Effector memory CD4-positive, alpha-beta T cell (primary cell): ENCODE measurements around the gene TBC1D24.
A peak's percentile ranks its signal among the peaks of the same experiment; 100 is the strongest.
"Not testable (repeated sequence)": the region's sequence is repeated elsewhere in the genome, so short reads cannot be mapped to it uniquely, and the experiment has no call there.

ENCODE experiments used
- DNase-seq, 3 donors: peaks; one replicate each; pipeline ENCODE4 v3.0.0-alpha.2; 2020
- H3K27ac ChIP-seq: 2 replicates; pipeline ENCODE4 v1.7.0; 2013; ENCODE audit warnings: mild to moderate bottlenecking, low read length, moderate library complexity; ENCODE audit not compliant: insufficient read depth, poor library complexity, severe bottlenecking
- H3K27me3 ChIP-seq: replicated peaks from 2 replicates; pipeline ENCODE4 v1.7.0; 2013; ENCODE audit warnings: mild to moderate bottlenecking, low read length; ENCODE audit not compliant: insufficient read depth, control insufficient read depth, poor library complexity, severe bottlenecking
- H3K36me3 ChIP-seq: 2 replicates; pipeline ENCODE4 v1.7.0; 2013; ENCODE audit warnings: mild to moderate bottlenecking, low read length, moderate library complexity; ENCODE audit not compliant: control insufficient read depth, insufficient read depth
- H3K4me1 ChIP-seq: 2 replicates; pipeline ENCODE4 v1.7.0; 2013; ENCODE audit warnings: low read length, mild to moderate bottlenecking; ENCODE audit not compliant: control insufficient read depth, insufficient read depth, poor library complexity, severe bottlenecking
- H3K4me3 ChIP-seq: 2 replicates; pipeline ENCODE4 v1.7.0; 2013; ENCODE audit warnings: low read length, low read depth, mild to moderate bottlenecking; ENCODE audit not compliant: insufficient read depth, poor library complexity, severe bottlenecking
- H3K9me3 ChIP-seq: 2 replicates; pipeline ENCODE4 v1.7.0; 2013; ENCODE audit warnings: mild to moderate bottlenecking, low read length, moderate library complexity; ENCODE audit not compliant: control insufficient read depth

The TBC1D24 gene

DNA sequence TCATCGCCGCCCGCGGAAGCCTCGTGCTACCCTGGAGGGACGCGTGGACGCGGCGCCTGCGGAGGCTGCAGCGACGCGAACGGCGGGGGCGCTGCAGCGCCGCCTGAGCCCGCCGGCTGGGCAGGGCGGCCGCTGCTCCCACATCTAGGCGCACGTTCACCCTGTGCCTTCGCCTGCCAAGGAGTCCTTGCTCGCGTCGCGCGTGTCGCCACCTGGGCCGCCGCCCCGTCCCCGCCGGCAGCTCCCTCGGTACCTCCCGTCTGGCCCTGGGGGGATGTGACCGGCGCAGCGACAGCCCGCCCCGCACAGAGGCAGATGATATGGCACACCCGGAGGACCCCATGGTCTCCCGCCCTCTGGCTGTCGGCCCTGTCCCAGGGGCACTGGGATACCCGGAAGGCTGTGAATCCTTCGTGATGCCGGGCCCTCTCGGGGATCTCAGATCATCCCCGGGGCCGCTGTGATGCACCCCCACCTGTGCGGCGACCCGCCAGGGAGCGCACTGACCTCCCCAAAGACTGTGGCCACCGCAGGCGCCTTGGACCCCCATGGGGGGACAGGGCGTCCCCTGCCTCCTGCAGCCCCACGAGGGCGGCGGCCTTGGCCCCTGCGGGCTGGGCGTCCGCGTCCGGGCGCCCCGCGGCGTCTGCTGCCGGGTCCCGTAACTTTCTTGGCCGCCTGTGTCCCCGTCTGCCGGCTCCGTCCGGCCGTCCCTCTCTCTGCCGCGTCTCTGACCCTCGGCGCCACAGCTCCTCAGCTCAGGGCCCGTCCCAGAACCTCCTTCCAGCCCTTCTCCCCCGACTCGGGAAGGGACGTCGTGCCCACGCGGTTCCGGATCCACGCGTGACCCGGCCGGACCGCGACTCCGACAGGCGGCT is 689 bp upstream of the TBC1D24 start:
- Histone ChIP-seq H3K27ac (peak overlapping the region; percentile 11), H3K4me1 (peaks cover 31% of the 10 kb centered on the region), H3K27me3 (peaks cover 36% of the 10 kb centered on the region), H3K9me3 (no peaks in the 10 kb centered on the region), H3K4me3 (peak overlapping the region; percentile 74), H3K36me3 (no peaks in the 10 kb centered on the region)
- DNase-seq, result peak; percentile 22 to 47 (median 38)

DNA sequence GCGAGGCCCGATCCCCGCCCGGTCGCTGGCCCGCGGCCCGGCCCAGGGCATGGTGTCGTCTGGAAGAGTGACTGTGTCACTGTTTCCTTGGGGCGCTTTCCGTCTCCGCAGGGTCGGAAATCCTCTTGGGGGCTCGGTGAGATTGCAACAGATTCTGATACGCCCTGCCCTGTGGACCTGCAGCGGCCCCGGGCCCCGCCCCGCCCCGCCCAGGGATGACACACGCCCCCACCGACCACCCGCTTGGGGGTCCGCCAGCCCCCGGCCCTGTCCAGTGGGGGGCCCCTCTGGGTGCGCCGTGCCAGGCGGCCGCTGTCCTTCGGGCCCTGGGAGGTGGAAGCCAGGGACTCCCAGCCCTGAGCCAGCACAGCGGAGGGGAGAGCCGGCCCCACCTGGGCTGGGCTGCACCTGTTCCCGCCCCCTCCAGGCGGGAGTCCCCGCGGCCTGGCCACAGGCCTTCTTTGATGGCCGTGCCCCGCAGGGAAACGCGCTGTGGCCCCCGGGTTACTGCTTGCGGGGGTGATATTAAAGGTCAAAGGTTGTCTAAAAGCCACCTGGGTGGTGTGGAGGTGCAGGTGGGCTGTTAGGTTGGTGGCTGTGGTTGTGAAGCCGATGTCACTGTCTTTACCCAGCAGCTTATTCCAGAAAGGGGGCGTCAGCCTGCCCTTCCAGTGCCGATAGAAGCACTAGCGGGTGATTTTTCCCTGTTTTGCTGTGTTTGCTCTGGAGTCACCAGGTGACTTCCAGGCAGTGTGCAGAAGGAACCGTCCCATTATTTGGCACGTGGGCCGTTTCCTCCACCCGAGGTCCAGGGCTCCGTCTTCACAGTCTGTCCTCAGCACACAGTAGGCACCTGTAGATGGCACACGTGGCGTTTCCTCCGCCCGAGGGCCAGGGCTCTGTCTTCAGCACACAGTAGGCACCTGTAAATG is 752 bp downstream of the TBC1D24 start:
- Histone ChIP-seq H3K4me3 (peak overlapping the region; percentile 46), H3K36me3 (no peaks in the 10 kb centered on the region), H3K27me3 (peaks cover 22% of the 10 kb centered on the region), H3K4me1 (peaks cover 31% of the 10 kb centered on the region), H3K27ac (no peak overlapping the region), H3K9me3 (no peaks in the 10 kb centered on the region)
- peak in 1 of 3 donors; percentile 8 for DNase-seq

DNA sequence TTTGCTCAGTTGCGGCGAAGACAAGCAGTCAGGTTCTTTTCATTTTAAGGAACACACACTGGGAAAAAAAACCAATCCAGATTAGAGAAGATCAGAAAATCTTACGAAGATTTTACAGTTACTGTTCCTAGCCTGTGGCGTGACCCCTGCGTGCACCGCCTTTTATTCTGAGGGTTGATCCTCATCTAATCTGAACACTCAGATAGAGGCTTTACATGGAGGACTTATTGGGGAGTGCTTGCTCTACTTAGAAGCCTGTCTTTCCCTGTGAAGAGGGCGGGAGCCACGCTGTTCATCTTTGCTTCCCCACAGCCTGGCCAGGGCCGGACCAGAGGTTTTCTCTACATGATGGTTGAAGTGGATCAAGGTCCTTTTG is 1.4 kb downstream of the TBC1D24 start:
- no peak for DNase-seq
- Histone ChIP-seq H3K27ac (no peak overlapping the region), H3K27me3 (peaks cover 16% of the 10 kb centered on the region), H3K36me3 (no peaks in the 10 kb centered on the region), H3K9me3 (no peaks in the 10 kb centered on the region), H3K4me3 (no peak overlapping the region), H3K4me1 (peaks cover 25% of the 10 kb centered on the region)

DNA sequence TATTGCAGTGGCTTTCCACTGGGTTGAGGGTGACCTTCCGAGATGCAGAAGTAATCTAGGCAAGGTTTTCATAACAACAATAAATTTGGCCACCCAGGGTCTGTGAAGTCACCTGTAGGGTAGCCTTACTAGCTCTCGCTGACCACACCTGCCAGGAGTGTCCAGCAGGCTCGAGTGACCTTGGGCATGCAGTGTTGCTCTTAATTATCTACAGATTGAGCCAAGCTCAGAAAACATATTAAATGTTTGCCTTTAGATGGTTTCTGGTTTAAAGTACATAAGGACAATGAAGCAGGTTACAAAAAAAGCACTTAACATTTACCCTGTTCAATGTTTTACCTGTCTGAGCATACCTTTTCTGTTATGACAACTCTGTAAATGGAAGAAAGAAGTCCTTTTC is 1.8 kb downstream of the TBC1D24 start:
- Histone ChIP-seq H3K4me1 (peaks cover 21% of the 10 kb centered on the region), H3K4me3 (no peak overlapping the region), H3K36me3 (no peaks in the 10 kb centered on the region), H3K27me3 (peaks cover 11% of the 10 kb centered on the region), H3K27ac (no peak overlapping the region), H3K9me3 (no peaks in the 10 kb centered on the region)
- no peak for DNase-seq

DNA sequence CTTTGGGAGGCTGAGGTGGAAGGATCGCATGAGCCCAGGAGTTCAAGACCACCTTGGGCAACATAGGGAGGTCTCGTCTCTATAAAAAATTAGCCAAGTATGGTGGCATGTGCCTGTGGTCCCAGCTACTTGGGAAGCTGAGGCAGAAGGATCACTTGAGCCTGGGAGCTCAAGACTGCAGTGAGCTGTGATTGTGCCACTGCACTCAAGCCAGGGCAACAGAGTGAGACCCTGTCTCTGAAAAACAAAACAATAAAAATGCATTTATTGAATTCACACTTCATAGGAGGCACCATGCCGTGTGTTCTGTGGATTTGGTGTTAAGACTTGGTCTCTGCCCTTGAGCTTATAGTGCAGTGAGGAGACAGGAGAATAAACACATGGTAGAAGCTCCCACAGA is 2.4 kb downstream of the TBC1D24 start:
- Histone ChIP-seq H3K27ac (no peak overlapping the region), H3K27me3 (peaks cover 6% of the 10 kb centered on the region), H3K36me3 (no peaks in the 10 kb centered on the region), H3K4me3 (no peak overlapping the region), H3K4me1 (peaks cover 17% of the 10 kb centered on the region), H3K9me3 (no peaks in the 10 kb centered on the region)
- no peak for DNase-seq

DNA sequence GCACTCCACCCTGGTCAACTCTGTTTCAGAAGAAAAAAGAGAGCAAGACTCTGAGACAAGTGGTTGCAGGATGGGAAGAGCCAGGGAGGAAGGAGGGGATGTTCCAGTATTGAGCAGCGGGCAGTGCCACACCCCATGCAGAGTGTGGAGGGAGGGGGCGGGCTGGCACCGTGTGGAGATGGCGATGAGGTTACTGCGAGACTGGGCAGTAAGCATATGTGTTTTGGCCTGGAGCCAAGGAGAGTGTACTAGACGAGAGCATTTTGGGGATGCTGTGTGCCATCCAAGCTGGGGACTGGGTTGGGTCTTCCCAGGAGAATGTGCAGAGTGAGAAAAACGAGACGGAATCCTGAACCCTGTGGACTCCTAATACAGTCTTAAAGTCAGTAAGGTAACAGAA is 3.4 kb downstream of the TBC1D24 start:
- no peak overlapping the region for H3K4me3 ChIP-seq
- DNase-seq, result no peak
- peaks cover 15% of the 10 kb centered on the region for H3K4me1 ChIP-seq
- H3K36me3 ChIP-seq, result no peaks in the 10 kb centered on the region
- no peaks in the 10 kb centered on the region for H3K27me3 ChIP-seq
- no peak overlapping the region for H3K27ac ChIP-seq
- H3K9me3 ChIP-seq, result no peaks in the 10 kb centered on the region

DNA sequence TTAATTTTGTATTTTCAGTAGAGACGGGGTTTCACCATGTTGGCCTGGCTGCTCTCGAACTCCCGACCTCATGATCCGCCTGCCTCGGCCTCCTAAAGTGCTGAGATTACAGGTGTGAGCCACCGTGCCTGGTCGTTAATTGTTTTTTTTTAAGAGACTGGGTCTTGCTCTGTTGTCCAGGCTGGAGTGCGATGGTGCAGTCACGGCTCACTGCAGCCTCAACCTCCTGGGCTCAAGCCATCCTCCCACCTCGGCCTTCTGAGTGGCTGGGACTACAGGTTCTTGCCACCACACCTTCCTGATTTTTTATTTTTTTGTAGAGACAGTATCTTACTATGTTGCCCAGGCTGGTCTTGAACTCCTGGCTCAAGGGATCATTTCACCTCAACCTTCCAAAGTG is 5.1 kb downstream of the TBC1D24 start:
- H3K36me3 ChIP-seq, H3K27me3 ChIP-seq, H3K27ac ChIP-seq, H3K9me3 ChIP-seq, H3K4me3 ChIP-seq, H3K4me1 ChIP-seq, DNase-seq: not testable (repeated sequence)

DNA sequence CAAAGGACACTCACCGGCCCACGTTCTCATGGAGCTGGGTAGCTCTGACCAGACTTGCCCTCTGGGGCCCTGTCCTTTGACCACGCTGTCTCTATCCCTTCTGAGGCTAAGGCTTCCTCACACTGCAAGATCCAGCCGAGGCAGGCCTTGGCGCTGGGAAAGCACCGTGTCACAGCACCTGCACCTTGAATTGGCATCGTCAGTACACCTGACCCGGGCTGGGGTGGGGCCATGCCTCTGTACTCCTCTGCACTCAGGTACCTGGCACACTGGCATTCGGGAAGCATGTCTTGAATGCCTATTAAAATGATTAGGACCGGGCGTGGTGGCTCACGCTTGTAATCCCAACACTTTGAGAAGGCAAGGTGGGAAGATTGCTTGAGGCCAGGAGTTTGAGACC is 6.0 kb downstream of the TBC1D24 start:
- Histone ChIP-seq H3K36me3 (no peaks in the 10 kb centered on the region), H3K4me1 (peaks cover under 1% of the 10 kb centered on the region), H3K27ac (no peak overlapping the region), H3K4me3 (no peak overlapping the region), H3K9me3 (no peaks in the 10 kb centered on the region), H3K27me3 (no peaks in the 10 kb centered on the region)
- no peak for DNase-seq

DNA sequence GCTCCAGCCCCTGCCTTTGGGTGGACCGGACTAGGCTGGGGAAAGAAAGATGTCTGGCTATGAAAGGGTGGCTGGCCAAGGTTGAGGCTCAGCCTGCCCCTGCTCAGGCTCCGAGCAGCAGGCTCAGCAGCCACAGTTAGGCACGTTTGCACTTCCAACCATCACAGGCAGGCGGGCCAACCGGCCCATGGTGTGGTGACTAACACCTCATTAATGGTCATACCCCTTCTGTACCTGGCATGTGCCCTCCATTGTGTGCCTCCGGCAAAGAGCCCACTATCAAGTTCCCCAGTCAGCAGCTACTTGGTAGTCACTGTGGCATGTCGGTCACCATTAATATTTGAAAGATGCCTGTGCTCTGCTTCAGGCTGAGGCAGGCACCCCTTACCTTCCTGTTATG is 6.7 kb downstream of the TBC1D24 start:
- Histone ChIP-seq H3K27me3 (no peaks in the 10 kb centered on the region), H3K4me1 (peaks cover 2% of the 10 kb centered on the region)

DNA sequence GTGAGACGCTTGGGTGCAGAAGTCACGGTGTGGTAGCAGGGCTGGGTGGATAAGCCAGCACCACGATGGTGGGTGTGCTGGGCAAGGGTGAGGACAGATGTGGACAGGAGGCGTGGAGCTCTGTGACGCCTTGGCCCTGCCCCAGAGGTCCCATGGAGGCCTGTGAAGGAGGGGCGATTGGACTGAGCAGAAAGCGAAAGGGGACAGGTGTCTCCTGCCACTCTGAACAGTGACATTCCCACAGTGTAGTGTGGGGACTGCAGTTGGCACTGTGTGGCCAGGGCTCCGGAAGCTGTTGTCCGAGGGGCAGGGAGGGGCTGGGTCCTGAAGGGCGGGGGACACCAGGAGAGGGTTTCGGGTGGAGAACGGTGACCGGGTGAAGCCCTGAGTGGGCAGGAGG is 7.3 kb downstream of the TBC1D24 start:
- Histone ChIP-seq H3K4me1 (peaks cover 8% of the 10 kb centered on the region), H3K27ac (no peak overlapping the region), H3K36me3 (no peaks in the 10 kb centered on the region), H3K27me3 (no peaks in the 10 kb centered on the region), H3K4me3 (no peak overlapping the region), H3K9me3 (no peaks in the 10 kb centered on the region)
- no peak for DNase-seq

More for the DNA sequence above, 6.7 kb downstream of the TBC1D24 start:
- no peaks in the 10 kb centered on the region for H3K36me3 ChIP-seq
- DNase-seq, result no peak
- no peak overlapping the region for H3K27ac ChIP-seq
- no peaks in the 10 kb centered on the region for H3K9me3 ChIP-seq
- H3K4me3 ChIP-seq, result no peak overlapping the region
